Stimulated activated CD4-positive, alpha-beta T cell treated with anti-CD3 and anti-CD28 coated beads, Interleukin-12 subunit alpha, Interleukin-12 subunit beta, amount 100 ng/mL, for 24 hours (primary cell): ENCODE data around the gene C2CD3.
A peak's percentile ranks its signal among the peaks of the same experiment; 100 is the strongest.
"Not testable (repeated sequence)": the region's sequence is repeated elsewhere in the genome, so short reads cannot be mapped to it uniquely, and the experiment has no call there.

Experiments used
- DNase-seq, 2 experiments: peaks; one replicate each; pipeline ENCODE4 v3.0.0-alpha.2; 2020; ENCODE audit warnings: low read depth in 2 of 2

C2CD3 gene

DNA sequence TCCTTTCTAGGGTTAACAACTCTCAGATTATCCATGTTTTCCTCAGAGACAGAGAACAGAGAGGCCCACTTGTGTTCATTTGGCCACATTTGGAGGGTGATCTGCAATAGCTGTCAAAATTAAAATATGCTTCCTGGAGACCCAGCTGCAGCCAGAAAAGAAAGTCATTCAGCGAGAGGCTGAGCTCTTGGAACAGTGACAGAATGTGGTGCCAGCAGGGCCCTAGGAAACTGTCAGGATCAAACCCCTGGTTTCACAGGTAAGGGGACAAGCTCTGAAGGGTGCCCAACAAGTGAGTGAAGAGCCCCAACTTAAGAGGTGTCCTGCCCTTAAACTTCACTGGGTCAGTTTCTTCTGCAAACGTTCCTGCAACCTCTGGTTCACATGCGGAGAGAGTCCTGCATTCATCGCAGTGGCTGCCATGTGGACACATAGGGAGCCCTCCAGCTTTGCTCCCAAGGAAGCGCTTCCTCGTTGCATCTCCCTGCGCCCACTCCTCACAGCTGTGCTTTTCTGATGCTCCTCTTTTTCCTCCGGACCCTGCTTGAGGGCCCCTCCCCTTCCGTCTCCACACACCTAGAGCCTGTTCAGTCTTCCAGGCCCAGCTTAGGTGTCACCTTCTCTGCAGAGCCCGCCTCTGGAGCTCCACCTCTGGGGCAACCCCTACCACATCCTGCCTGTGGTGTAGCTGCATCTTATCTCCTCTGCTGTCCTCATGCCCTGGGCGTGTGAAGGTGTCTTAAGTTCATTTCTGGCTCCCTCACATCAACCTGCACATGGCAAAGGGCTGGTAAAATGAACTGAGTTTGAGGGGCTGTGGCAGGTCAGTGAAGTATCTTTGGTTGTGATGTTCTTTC, 165.8 kb downstream of the C2CD3 start:
- peak; percentile 46 to 65 for DNase-seq

DNA sequence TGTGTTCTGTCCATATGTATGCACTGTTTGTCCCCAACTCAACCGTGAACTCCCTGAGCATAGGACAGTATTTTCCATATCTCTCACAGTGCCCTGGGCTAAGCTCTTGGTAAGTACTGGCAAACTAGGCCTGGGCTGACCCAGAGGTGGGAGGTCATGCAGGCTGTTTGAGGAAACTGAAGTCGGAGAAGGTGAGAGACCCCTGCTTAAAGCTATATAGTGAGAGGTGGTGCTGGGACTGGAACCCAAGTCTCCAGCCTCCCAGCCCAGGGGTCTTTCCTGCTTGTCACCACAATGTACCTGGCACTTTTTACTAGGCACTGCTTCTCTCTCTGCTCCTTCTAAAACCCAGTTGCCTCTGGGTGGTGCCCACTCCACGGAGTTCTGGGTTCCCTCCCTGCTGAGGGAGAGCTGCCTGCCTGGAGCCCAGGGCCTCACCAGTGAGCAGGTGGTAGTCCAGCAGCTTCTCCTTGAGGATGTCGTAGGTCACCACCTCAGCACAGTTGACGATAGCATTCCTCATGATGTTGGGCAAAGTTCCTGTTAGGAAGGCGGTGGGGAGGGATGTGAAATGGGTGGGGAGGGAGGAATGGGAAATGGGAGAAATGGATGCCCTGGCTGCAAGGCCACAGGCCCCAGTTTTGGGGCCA, 166.6 kb downstream of the C2CD3 start:
- no peak for DNase-seq

DNA sequence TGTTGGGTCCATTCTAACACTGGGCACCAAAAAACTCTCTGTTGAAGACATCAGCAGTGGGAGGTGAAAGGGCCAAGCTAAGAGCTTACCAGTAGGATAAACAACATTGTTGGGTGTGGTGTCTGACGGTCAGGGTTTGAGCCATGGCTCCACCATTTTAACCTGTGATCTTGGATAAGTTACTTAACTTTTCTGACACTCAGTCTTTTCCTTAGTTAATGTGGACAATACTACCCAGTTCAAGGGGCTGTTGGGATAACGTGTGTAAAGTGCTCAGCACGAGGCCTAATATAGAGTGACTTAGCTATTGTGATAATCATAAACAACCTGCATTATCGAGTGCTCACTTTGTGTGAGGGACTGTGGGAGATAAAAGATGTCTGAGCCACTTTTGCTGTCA, 168.0 kb downstream of the C2CD3 start:
- no peak for DNase-seq

DNA sequence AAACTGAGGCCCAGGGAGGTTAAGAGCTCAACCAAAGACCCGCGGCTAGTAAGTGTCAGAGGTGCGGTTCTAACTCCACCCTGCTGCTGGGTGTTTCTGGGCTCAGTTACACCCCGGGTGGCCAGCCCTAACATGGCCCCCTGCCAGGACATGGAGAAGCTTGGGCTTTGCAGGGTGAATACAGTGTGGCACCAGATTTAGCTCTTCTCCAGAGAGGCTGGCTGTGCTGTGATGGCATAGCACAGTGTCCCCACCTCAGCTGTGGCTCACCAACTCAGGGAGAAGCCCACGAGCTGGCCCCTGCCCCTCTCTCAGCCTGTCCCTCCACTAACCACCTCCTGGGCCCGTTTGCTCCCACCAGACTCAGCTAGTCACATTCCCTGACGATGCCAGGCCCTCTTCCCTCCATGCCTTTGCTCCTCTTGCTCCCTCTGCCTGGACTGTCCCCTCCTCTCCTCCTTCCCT, 168.9 kb downstream of the C2CD3 start:
- DNase-seq = no peak

GRCh38 chr11:74000307-74001133, 170.3 kb downstream of the C2CD3 start:
- no peak for DNase-seq

DNA sequence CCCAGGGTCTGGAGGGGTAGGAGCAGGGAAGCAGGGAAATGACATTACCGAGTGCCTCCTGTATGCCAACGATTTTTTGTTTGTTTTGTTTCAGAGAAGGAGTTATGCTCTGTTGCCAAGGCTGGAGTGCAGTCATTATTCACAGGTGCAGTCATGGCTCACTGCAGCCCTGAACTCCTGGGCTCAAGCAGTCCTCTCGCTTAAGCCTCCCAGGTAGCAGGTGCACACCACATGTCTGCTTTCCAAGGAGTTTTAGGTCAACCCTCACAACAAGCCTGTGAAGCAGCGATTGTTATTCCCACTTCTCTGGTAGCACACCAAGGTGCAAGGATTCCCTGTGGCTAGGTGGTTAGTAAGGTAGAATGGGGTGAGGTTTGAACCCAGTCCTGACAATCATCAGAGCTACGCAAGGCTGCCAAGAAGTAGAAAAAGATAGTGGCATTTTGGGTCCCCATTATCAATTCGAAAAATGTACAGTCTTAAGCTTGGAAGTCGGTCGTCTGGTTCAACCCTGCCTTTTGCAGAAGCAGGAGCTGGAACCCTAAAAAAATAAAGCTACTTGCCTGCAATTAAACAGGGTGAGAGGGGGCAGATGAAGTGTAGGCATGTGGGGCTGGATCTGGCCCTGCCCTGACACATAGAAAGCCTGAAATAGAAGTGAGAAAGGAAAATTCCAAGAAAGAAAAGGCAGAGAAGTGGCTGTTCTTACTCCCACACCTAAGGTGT, 171.1 kb downstream of the C2CD3 start:
- no peak for DNase-seq

DNA sequence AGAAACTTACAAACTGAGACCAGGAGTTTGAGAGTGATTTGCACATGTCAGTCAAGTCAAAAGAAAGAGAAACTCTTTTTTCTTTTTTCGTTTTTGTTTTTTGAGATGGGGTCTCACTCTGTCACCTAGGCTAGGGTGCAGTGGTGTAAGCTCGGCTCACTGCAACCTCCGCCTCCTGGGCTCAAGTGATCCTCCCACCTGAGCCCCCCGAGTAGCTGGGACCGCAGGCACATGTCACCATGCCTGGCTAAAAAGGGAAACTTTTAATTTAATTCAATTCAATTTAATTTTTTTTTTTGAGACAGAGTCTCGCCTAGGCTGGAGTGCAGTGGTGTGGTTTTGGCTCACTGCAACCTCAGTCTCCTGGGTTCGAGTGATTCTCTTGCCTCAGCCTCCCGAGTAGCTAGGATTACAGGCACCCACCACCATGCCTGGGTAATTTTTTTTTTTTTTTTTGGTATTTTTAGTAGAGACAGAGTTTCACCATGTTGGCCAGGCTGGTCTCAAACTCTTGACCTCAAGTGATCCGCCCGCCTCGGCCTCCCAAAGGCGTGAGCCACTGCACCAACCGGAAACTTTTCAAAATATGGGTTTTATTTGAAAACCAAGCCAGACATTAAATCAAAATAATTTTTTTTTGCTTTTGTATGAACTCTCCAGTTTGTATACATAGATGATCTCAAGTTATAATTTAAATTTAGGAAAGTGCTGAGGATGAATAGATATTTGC, 171.8 kb downstream of the C2CD3 start:
- DNase-seq = no peak

GRCh38 chr11:73997120-73997770, 173.6 kb downstream of the C2CD3 start:
- no peak for DNase-seq

DNA sequence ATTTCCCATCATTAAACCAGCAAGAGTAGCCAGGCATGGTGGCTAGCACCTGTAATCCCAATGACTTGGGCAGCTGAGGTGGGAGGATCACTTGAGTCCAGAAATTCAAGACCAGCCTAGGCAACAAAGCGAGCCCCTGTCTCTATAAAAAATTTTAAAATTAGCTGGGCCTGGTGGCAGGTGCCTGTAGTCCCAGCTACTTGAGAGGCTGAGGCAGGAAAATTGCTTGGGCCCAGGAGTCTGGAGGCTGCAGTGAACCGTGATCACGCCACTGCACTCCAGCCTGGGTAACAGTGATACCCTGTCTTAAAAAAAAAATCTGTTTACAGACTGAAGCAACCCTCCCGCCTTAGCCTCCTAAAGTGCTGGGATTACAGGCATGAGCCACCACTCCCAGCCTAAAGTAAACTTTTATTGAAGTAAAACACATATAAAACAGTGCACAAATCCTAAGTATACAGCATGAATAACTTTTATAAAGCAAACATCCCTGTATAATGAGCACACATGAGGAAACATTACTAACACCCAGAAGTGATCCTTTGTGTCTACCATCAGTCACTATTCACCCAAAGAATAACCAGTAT, 174.5 kb downstream of the C2CD3 start:
- no peak for DNase-seq

GRCh38 chr11:73995731-73996130, 175.1 kb downstream of the C2CD3 start:
- DNase-seq = no peak

- DNase-seq = no peak
These were observed 175.6 kb downstream of the C2CD3 start for GRCh38 chr11:73995247-73995646.

DNA sequence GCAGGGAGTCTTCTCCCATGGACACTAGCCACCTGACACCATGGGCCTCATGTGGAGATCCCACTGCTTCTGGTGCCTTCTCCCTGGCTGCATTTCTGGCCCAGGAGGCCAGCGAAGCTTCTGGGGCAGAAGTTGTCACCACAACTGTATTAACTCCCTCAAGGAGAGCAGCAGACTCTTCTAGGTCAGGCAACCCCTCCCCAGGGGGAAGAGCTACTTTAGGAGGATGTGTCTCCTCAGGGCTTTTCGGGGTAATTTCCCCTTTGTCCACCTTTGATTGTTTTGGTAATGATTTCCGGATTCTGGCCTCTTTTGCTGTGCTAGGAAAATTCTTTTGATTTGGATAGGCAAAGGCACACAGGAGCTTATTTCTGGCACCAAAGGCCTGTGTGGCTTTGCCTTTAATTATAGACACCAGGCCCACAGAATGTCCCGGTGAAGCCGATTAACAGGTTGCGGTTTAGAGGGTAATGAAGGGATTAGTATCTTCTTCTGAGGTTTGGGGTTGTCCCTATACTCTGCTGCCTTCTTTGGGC, 179.3 kb downstream of the C2CD3 start:
- DNase-seq = no peak

- no peak for DNase-seq
These were observed 180.1 kb downstream of the C2CD3 start for GRCh38 chr11:73990730-73991129.

DNA sequence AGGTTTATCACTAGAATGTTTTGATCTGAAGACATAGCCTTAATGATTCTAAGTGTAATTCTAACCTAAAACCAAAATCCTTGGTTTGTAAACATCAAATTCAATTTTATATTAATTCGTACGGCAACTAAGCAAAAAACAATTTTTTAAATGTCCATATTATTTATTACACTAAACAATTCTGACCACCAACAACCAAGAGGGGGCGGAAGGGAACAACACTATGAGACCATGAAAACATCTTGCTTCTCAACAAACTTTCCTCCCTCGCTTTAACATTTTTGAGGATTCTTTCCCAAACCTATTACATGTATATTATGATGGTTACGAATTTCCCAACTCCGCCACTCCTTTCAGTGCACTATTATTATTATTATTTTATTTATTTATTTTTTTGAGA, 181.6 kb downstream of the C2CD3 start:
- DNase-seq = no peak

GRCh38 chr11:73988227-73988626, 182.6 kb downstream of the C2CD3 start:
- DNase-seq = no peak

DNA sequence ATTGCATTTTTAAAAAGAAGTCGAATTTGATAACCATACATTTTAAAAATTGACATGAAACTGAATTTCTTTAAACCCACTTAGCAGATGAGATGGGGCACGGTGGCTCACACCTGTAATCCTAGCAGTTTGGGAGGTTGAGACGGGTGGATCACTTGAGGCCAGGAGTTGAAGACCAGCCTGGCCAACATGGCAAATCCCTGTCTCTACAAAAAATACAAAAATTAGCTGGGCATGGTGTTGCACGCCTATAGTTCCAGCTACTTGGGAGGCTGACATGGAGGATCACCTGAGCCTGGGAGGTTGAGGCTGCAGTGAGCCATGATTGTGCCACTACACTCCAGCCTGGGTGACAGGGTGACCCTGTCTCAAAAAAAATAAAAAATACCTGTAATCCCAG, 185.1 kb downstream of the C2CD3 start:
- DNase-seq = not testable (repeated sequence)

- no peak for DNase-seq
These were observed 186.9 kb downstream of the C2CD3 start for GRCh38 chr11:73983741-73984538.

GRCh38 chr11:73982990-73983740, 187.6 kb downstream of the C2CD3 start:
- peak; percentile 83 to 92 for DNase-seq
